HK-2 (cell line): ENCODE data around the gene HSPB1.
"Not testable (repeated sequence)": the region's sequence is repeated elsewhere in the genome, so short reads cannot be mapped to it uniquely, and the experiment has no call there.

Experiments used
- DNase-seq: peaks from one replicate; pipeline ENCODE4 v3.0.0-alpha.2; 2018; ENCODE audit not compliant: unreplicated experiment

HSPB1 gene

DNA sequence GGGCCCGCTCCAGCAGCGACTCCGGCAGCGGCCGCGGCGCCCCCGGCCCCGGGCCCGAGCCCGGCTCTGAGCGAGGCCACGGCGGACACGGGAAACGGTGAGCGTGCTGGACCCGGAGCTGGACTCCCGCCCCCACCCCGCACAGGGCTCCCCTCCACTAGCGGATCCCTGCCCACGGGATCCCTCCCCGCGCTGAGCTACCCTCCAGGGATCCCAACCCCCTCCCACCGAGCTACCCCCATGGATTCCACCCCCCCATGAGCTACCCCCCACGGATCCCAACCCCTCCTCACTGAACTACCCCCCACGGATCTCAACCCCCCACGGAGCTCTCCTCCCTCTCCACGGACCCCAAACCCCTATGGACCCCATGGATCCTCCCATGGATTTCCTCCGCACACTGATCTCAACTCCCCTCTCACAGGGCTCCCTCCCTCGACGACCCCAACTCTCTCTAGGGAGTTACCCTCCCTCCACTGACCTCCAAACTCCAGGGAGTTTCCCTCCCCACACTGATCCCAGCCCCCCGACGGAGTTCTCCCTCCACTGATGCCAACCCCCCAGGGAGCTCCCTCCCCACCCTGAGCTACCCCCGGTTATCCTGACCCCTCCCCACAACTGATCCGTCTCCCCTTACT, 20.6 kb upstream of the HSPB1 start:
- no peak for DNase-seq

DNA sequence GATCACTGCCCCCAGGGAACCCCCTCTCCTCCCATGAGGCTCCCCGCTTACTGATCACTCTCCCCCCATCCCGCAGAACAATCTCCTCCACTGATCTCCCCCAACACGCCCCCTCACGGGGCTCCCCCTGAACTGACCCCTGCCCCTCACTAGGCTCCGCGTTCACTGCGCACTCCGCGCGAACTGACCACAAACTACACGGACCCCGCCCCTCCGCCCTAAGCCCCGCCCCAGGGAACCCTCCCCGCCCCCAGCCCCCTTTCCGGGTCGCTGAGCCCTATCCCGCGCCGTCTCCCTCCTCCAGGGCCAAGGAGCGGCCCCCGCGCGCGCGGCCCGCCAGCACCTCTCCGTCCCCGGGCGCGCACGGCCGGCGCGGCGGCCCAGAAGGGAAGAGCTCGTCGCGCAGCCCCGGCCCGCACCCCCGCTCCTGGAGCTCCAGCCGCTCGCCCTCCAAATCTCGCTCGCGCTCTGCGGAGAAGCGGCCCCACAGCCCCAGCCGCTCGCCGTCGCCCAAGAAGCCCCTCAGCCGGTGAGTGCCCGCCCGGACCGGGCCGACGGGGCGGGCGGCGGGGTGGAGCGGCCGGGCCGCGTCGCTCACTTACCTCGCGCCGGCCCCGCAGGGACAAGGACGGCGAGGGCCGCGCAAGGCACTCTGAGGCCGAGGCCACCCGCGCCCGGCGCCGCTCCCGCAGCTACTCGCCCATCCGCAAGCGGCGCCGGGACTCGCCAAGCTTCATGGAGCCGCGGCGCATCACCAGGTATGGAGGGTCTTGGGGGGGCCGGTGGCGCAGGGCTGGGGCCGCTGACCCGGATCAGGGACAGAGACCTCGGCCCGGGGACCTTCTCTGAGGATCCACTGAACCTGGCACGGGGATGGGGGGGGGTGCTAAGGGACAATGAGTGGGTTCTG, 19.9 kb upstream of the HSPB1 start:
- DNase-seq: no peak

DNA sequence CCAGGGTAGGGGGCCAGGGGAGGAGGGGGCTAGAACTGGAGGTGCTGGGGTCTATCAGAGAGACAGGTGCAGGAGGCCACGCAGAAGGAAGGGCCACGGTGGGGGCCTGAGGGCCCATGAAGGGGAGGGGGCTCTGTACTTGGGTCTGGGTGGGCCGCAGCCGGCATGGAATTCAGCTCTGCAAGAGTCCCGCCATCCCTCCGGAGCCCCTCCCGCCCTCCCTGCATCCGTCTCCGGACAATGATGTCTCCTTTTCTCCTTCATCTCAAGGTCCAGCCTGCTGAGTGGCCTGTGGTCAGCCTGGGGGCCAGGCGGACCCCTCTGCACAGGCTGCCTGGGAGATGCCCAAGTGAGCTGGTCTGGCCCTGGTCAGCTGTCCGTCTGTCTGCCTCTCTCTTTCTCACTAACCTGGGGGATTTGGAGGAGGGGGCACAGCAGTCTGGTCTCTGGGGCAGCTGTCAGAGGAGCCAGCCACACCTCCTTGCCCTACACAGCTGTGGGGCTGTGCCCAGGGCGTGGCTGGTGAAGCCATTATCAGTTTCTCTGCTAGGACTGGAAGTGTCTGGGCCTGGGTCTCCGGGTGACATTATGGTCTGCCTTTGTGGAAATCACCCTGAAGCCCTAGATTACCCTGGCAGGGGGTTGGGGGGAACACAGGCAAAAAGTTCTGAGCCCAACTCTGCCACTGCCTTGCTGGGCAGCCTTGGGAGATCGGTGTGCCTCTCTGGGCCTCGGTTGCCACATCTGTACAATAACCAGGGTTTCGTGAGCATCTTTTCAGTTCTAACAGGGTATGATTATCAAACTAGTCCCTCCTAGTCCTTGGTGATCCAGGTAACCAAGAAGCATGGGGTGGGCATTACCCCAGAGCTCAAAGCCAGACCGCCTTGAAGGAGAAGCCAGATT, 19.0 kb upstream of the HSPB1 start:
- DNase-seq: no peak

DNA sequence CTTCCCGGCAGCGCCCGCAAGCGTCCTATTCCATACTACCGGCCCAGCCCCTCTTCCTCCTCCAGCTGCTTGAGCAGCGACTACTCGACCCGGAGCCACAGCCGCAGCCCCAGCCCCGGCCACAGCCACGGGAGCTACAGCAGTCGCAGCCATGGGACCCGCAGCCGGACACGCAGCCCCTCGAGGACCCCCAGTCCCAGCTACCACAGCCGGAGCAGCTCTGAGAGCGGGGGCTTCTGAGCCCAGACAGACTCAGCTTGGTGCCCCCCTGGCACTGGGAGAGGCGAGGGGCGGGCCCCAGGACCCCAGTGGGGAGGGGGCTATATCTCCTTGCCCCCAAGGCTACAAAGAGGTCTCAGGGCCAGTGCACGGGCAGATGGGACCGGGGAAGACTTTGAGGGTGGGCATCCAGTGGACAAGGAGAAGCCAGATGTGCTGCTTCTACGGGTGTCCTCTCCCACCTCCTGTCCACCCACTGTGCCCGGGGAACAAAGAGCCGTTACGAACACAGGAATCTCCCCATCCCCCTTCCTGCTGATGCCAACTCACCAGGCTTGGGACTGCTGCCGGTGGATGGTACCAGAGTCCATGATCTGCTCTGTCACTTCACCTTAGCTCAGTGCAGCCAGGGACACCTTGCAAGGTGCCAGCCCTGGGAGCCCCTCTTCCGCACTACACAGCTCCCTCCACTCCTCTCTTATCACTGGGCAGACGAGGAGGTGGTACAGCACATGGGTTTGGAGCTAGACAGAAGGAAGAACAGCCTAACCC, 16.7 kb upstream of the HSPB1 start:
- DNase-seq: no peak

DNA sequence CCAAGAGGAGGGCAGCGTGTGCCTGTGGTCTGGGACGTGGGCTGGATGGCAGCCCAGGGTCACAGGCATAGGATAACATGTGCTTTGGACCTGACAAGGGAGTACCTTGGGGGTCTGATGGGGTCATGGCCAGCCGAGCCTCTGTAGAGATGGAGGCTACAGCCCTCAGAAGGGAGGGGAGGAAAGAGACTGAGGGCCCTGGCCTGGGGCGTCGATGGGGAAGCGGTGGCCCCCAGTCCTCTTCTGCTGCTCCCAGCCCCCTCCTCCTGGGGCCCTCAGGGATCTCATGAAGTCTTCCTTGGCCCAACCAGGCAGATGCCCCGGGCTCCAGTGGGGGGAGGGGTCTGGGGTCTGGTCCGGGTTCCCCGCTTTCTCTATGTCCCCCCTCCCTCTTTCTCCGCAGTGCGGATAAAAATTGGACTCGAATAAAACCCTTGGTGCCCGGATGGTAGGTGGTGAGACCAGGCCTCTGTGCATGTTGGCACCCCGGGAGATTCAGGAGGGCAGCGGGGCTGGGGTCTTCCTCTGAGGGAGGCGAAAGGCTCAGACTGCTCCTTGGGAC, 15.6 kb upstream of the HSPB1 start:
- DNase-seq: no peak

DNA sequence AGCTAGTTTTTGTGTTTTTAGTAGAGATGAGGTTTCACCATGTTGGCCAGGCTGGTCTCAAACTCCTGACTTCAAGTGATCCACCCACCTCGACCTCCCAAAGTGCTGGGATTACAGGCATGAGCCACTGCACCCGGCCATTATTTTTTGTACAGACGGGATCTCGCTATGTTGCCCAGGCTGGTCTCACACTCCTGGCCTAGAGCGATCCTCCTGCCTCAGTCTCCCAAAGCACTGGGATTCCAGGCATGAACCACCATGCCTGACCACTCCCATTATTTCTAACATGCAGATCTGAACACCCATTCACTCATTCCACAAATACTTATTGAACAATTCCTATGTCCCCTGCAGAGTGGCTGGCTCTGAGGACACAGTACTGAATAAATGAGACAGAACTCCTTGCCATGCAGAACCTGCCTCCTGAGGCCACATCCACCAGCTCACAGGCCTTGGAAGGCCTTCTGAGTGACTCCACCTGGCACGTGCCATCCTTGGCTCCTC, 11.6 kb upstream of the HSPB1 start:
- DNase-seq: not testable (repeated sequence)

DNA sequence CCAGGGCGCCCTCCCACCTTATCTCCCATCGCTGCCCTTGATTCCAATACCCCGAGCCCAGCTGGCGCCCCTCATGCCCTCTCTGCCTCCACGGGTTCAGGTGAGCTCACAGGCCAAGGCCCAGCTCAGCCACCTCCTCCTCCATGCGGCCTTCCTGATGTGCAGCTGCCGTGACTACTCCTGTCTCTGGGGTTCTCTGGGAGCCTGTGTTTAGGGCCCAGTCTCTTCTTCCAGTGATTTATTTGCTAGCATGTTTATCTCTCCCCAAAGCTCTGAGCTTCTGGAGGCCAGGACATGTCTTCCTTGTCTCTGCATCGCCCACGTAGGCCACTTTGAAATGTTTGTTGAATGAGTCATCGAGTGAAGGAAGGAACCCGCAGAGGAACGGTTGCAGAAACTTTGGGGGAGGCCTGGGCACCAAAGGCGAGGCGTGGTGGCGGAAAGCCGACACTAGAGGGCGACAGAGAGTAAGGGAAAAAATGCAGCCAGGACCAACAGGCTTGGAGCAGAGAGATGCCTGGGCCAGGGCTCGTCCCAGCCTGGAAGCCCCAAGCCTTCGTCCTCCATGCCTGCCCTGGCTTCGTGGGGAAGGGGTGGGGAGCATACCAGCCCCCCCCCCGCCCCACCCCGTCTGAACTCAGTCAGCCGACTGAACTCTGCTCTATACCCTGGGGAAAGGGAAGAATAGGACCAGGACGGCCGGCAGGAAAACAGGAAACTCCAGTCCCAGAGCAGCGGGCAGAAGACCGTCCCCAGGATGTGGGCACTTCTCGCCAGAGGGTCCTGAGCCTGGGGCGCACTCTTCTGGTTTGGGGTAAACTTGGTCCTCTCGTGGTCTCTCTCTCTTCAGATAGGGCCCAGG, 10.9 kb upstream of the HSPB1 start:
- peak; percentile 100 for DNase-seq

DNA sequence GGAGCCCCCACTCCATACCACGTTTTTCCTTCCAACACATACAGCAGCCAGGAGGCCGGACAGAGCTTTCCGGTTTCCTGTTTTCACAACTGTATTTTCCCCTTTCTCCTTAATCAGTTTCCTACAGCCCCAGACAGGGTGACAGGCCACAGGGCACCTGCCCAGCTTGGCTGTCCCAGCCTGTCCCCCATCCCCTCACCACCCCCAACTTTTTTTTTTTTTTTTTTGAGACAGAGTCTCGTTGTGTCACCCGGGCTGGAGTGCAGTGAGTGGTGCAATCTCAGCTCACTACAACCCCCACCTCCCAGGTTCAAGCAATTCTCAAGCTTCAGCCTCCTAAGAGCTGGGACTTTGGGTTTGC, 10.3 kb upstream of the HSPB1 start:
- no peak for DNase-seq

DNA sequence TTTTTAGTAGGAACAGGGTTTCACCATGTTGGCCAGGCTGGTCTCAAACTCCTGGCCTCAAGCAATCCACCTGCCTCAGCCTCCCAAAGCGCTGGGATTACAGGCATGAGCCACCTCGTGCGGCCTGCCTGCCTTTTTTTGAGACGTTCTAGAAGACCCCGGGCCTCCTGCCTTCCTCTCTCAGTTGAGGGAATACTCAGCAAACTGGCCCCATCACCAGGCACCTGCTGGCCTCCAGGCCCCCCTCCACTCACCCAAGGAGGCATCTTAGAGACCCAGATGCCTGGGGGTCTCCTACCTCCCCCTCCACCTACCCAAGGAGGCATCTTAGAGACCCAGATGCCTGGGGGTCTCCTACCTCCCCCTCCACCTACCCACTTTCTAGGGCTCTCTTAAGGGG, 9.6 kb upstream of the HSPB1 start:
- DNase-seq: not testable (repeated sequence)

DNA sequence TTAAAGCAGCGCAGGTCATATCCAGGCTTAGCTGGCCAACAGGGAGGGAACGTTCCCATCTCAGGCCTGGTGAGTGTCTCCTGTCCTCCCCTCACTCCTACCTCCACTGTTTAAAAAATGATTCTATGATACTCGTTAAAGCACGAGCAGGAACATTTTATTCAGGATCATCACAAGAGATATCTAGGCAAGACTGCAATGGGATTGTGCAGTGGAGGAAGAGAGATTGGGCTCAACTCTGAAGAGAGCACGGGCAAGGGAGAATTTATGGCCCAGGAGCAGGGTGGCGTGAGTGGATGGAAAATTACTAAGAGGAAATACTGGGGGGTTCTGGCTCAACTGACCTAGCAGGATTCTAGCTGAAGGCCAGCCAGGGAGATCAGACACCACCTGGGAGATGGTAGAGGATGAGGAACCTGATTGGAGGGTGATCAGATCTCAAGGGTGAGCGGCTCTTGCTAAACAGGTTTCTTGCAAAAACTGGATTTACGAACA, 9.0 kb upstream of the HSPB1 start:
- no peak for DNase-seq

DNA sequence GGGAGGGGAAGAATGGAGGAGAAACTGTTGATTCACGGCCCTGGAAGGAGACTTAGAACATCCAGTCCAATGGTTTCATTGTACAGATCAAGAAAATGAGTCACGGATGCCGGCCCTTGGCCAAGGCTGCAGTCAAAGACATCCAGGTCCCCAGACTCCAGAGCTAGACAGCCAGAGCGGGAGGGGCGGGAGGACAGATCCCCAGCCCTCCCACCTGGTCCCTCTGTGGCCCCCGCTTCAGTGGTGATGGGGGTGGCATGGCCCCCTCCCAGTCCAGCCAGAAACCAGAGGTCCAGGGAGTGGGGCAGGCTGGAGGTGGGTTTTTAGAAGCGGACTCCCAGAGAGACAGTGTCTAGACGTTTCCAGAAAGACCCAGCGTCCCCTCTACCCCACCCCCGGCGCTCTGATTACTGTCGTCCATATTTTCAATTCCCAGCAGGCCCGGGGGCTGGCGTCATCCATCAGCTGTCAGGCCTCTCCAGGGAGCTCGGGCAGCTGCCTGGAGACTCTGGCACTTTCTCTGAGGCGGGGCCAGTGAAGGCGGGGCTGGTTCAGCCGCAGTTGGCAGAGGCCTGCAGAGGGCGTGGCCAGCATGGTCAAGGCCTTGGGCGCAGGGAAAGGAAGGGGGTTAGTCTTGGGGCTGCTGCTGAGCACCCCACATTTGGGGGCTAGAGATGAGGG, 8.0 kb upstream of the HSPB1 start:
- DNase-seq: peak; percentile 95

DNA sequence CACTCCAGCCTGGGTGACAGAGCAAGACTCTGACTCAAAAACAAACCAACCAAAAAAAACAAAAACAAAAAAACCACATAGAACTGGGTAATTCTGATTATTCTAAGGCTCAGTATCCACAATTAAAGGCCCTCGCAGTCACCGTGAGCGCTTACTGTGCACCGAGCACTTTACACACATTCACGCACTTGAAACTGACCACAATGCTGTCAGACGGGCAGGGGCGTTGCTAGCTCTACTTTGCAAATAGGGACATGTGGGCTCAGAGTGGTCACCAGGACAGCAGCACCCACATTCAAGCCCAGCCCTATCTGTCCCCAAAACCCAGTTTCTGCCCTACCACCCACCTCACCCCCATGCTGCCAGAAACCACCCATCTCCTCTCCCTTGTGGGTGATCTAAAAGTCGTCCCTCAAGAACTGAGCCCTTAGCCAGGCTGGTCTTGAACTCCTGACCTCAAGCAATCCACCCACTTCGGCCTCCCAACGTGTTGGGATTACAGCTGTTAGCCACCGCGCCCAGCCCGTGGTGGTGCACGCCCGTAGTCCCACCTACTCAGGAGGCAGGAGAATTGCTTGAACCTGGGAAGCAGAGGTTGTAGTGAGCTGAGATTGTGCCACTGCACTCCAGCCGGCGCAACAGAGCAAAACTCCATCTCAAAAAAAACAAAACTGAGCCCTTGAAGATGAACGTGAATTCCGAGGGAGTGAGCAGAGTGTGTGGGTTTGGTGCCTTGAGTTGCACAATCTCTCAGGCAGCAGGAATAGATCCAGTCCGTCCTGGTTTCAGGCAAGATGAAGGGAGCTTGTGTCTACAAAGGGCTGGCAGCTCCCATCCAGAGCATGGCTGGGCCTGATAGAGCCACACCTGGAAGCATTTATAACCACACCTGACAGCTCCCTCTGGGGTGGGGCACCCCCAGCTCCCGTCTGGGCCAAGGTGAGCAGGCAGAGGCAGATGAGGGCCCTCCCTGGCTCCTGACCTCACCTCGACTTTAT, 5.4 kb upstream of the HSPB1 start:
- DNase-seq: peak; percentile 38

DNA sequence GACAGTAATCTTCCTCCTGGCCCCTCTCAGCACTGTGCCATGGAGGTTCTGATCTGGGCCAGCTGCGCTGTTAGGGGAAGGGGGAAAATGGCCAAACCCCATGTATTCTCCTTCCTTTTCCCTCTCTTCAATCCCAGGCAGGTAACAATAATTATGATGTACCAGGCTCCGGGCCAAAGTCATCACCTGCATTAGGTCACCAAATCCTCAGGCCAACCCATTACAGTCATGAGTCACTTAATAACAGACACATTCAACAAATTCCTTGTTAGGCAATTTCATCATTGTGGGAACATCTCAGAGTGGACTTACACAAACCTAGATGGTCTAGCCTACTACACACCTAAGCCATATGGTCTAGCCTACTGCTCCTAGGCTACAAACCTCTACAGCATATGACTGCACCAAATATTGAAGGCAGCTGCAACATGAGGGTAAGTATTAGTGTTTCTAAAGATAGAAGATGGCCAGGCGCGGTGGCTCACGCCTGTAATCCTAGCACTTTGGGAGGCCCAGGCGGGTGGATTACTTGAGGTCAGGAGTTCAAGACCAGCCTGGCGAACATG, 2.2 kb upstream of the HSPB1 start:
- DNase-seq: no peak

DNA sequence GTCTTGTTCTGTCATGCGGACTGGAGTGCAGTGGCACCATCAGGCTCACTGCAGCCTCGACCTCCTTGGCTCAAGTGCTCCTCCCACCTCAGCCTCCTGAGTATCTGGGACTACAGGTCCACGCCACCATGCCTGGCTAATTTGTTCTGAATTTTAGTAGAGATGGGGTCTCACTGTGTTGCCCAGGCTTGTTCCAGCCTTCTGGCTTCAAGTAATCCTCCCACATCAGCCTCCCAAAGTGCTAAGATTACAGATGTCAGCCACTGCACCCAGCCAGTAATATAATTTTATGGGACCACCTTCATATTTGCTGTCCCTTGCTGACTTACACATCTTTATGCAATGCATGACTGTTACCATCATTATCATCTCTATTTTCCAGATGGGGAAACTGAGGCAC, 1.5 kb upstream of the HSPB1 start:
- no peak for DNase-seq

DNA sequence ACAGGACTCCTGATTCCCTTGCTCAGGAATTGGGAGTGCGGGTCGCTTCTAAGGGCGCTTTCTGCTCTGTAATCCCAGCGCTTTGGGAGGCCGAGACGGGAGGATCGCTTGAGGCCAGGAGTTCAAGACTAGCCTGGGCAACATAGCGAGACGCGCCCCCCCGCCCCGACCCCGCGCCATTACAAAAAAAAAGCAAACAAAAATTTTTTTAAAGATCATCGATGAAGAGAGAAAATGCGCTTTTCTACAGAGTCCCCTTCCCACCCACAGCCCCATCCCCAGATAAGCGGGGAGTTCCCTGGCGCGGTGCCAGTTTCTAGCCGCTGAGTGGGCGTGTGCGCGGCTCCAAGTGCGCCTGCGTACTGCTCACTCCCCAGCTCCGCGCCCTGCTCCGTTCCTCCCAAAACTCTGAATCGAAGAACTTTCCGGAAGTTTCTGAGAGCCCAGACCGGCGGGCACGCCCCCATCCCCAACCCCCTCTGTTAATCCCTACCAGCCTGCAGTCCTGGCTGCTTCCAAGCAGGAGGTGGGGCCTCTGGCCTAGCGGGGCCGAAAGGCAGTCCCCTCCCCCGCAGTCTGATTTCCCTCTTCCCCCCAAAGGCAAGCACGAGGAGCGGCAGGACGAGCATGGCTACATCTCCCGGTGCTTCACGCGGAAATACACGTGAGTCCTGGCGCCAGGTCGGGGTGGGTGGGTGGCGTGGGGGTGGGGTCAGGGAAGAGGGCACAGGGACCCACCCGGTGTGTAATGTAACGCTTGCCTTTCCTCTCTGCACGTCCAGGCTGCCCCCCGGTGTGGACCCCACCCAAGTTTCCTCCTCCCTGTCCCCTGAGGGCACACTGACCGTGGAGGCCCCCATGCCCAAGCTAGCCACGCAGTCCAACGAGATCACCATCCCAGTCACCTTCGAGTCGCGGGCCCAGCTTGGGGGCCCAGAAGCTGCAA, 1.0 kb downstream of the HSPB1 start:
- DNase-seq: peak; percentile 92

DNA sequence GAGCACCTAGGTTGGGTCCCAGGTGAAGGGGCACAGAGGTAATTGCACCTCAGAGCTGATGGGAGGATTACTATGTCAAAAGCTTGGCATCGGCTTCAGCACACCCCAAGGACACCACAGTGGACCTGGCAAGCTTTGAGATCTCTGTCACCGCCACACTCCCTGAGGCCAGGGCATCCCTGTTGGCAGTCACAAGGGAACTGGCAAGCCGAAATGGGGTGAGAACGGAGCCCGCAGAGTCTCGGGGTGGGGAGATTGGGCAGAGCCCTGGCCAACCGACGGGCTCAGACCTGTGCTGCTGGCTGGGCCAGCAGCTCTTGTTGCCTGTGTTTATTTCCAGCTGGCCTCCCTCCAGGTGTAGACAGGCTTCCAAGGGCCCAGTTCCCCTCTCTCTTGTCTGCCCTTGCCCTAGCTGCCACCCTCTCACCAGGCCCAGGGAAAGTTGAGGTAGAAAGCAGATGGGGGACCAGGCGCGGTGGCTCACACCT, 2.5 kb downstream of the HSPB1 start:
- DNase-seq: no peak
